K562 (cell line): ENCODE measurements around the gene PKD1. TPM values are rescaled to one million over a fixed set of nuclear protein-coding genes. Genes with fewer than 3 reads are reported as not detected.

Source experiments
- ATAC-seq: fragments of 200-7000 bp; cut with Tn5 transposase; 3 replicates; pipeline ENCODE4 v1.9.1; 2020; ENCODE audit warnings: moderate library complexity
- BruUV-seq: library from RNA; stranded (reverse); fragments of 400-500 nt; replicated peaks from 2 replicates; lab custom pipeline; 2021; lab: Mats Ljungman, UMichigan
- CTCF ChIA-PET: fragments of 300-600 bp; formaldehyde crosslinking; extraction: SDS; loops from one replicate; lab custom pipeline; 2021; ENCODE audit warnings: low intra/inter-chr PET ratio; lab: Yijun Ruan, JAX
- POLR2A ChIA-PET: fragments of 300-600, 350-650 bp; sonication (Branson Sonifier 250); formaldehyde crosslinking; extraction: SDS; loops from one replicate; lab custom pipeline; 2021; ENCODE audit warnings: antibody characterized with exemption, inconsistent platforms; lab: Yijun Ruan, JAX
- DNase-seq, 4 experiments: peaks; one replicate each; pipeline versions ENCODE4 v3.0.0 to v3.0.0-alpha.2; 2011 to 2018; ENCODE audit warnings: low spot score in 3 of 4, mixed read lengths in 3 of 4; ENCODE audit errors: extremely low read depth in 1 of 4
- FAIRE-seq: peaks from 2 replicates; lab custom pipeline; 2011; peaks lifted over from hg19 to GRCh38; lab: Jason Lieb, UNC
- H2AFZ ChIP-seq: 2 replicates; pipeline ENCODE4 v1.6.0; 2011; ENCODE audit warnings: low read depth, low read length, control low read depth, inconsistent platforms
- H3K27ac ChIP-seq: fragments of 200-600 bp; 3 replicates; pipeline ENCODE4 v1.8.0; 2011; ENCODE audit warnings: low read depth, mild to moderate bottlenecking, control low read depth, inconsistent platforms, low read length, moderate library complexity, mixed read lengths; ENCODE audit errors: extremely low read depth
- H3K27me3 ChIP-seq, 2 experiments: fragments of 300-600 bp in 1 of 2; 2 replicates in 1 of 2; 3 replicates in 1 of 2; pipeline versions ENCODE4 v1.6.0 to v1.8.0; 2011; ENCODE audit warnings: inconsistent platforms in 2 of 2, low read length in 2 of 2, mild to moderate bottlenecking in 1 of 2, mixed read lengths in 1 of 2, moderate library complexity in 1 of 2; ENCODE audit not compliant: control insufficient read depth in 2 of 2, insufficient read depth in 2 of 2
- H3K36me3 ChIP-seq: fragments of 300-600 bp; 3 replicates; pipeline ENCODE4 v1.8.0; 2011; ENCODE audit warnings: mild to moderate bottlenecking, low read length, inconsistent platforms; ENCODE audit not compliant: control insufficient read depth, insufficient read depth
- H3K4me1 ChIP-seq, 2 experiments: fragments of 200-600 bp in 1 of 2; replicated peaks in 1 of 2; 2 replicates in 1 of 2; 3 replicates in 1 of 2; pipeline versions ENCODE4 v1.5.1 to v1.8.0; 2011; ENCODE audit warnings: inconsistent platforms in 2 of 2, low read length in 2 of 2, mild to moderate bottlenecking in 1 of 2, mixed read lengths in 1 of 2, moderate library complexity in 1 of 2; ENCODE audit not compliant: control insufficient read depth in 2 of 2, insufficient read depth in 2 of 2
- H3K4me2 ChIP-seq: 2 replicates; pipeline ENCODE4 v1.6.1; 2011; ENCODE audit warnings: low read length, control low read depth, inconsistent platforms, mixed read lengths; ENCODE audit not compliant: insufficient read depth
- H3K4me3 ChIP-seq: fragments of 200-600 bp; sonication (generic), shearing (Covaris generic); 2 replicates; pipeline ENCODE4 v1.5.1; 2016; ENCODE audit warnings: control low read depth, inconsistent platforms
- H3K79me2 ChIP-seq: fragments of 200-600 bp; 3 replicates; pipeline ENCODE4 v1.8.0; 2011; ENCODE audit warnings: low read length, inconsistent platforms; ENCODE audit not compliant: control insufficient read depth, insufficient read depth
- H3K9ac ChIP-seq, 2 experiments: 2 replicates each; pipeline versions ENCODE4 v1.6.0 to v1.6.1; 2011; ENCODE audit warnings: low read depth in 2 of 2, low read length in 2 of 2, control low read depth in 1 of 2, inconsistent platforms in 1 of 2, mild to moderate bottlenecking in 1 of 2, mixed read lengths in 1 of 2; ENCODE audit not compliant: insufficient read depth in 1 of 2
- H3K9me1 ChIP-seq: one replicate; pipeline ENCODE4 v1.6.0; 2011; ENCODE audit warnings: inconsistent platforms, mild to moderate bottlenecking, low read length, moderate library complexity; ENCODE audit not compliant: control insufficient read depth, insufficient read depth
- H3K9me3 ChIP-seq: replicated peaks from 2 replicates; pipeline ENCODE4 v1.5.1; 2011; ENCODE audit warnings: low read depth, low read length, inconsistent platforms; ENCODE audit not compliant: control insufficient read depth, insufficient read depth
- H4K20me1 ChIP-seq: replicated peaks from 2 replicates; pipeline ENCODE4 v1.6.1; 2011; ENCODE audit warnings: low read length, inconsistent platforms, mixed read lengths; ENCODE audit not compliant: control insufficient read depth, insufficient read depth
- FOXK2 ChIP-seq, 2 experiments: fragments of 450-650 bp; IDR thresholded peaks in 1 of 2; conservative IDR thresholded peaks in 1 of 2; 2 replicates each; pipeline ENCODE4 v1.6.1; 2016; ENCODE audit warnings: low read depth in 2 of 2, mild to moderate bottlenecking in 1 of 2
- ID3 ChIP-seq, 2 experiments: fragments of 250-450 bp in 1 of 2; fragments of 450-650 bp in 1 of 2; sonication (Bioruptor Pico) in 1 of 2; IDR thresholded peaks; 2 replicates each; pipeline versions ENCODE4 v1.6.1 to v1.8.0; 2016 to 2021; ENCODE audit warnings: mild to moderate bottlenecking in 2 of 2, moderate library complexity in 2 of 2, missing compliant biosample characterization in 1 of 2, missing genetic modification characterization in 1 of 2
- KAT8 ChIP-seq: fragments of 450-650 bp; IDR thresholded peaks from 2 replicates; pipeline ENCODE4 v1.6.1; 2016; ENCODE audit warnings: low read depth, mild to moderate bottlenecking
- RBBP5 ChIP-seq: fragments of 200-600 bp; sonication (generic); IDR thresholded peaks from 2 replicates; pipeline ENCODE4 v1.6.1; 2012; ENCODE audit warnings: borderline replicate concordance, mild to moderate bottlenecking, low read length, control low read depth, inconsistent platforms; ENCODE audit not compliant: insufficient read depth, poor library complexity, severe bottlenecking
- TEAD2 ChIP-seq: fragments of 450-650 bp; IDR thresholded peaks from 2 replicates; pipeline ENCODE4 v1.6.1; 2016; ENCODE audit warnings: missing genetic modification characterization, control low read depth, missing compliant biosample characterization
- ZBTB12 ChIP-seq: fragments of 250-450 bp; sonication (Bioruptor Pico); IDR thresholded peaks from 2 replicates; pipeline ENCODE4 v1.4.0; 2020
- ZBTB8A ChIP-seq: fragments of 450-650 bp; IDR thresholded peaks from 2 replicates; pipeline ENCODE4 v1.6.1; 2018; ENCODE audit warnings: mild to moderate bottlenecking, moderate library complexity; ENCODE audit not compliant: partially characterized antibody
- ZNF274 ChIP-seq: IDR thresholded peaks from 2 replicates; pipeline ENCODE4 v1.6.1; 2011; ENCODE audit warnings: low read depth, mild to moderate bottlenecking, low read length, moderate library complexity, borderline replicate concordance
- ZNF324 ChIP-seq: fragments of 250-450 bp; sonication (Bioruptor Pico); IDR thresholded peaks from 2 replicates; pipeline ENCODE4 v1.4.0; 2020; ENCODE audit warnings: mild to moderate bottlenecking
- ZNF347 ChIP-seq: fragments of 450-650 bp; formaldehyde crosslinking; IDR thresholded peaks from 2 replicates; pipeline ENCODE4 v1.4.0; 2020; ENCODE audit warnings: low read depth, mild to moderate bottlenecking, moderate library complexity
- ZNF551 ChIP-seq: fragments of 250-450 bp; sonication (Bioruptor Pico); IDR thresholded peaks from 2 replicates; pipeline ENCODE4 v1.5.0; 2021; ENCODE audit warnings: mild to moderate bottlenecking, moderate library complexity
- ZNF699 ChIP-seq: fragments of 250-450 bp; sonication (Bioruptor Pico); IDR thresholded peaks from 2 replicates; pipeline ENCODE4 v1.8.0; 2021; ENCODE audit warnings: mild to moderate bottlenecking, moderate library complexity; ENCODE audit not compliant: insufficient replicate concordance
- ZNF830 ChIP-seq: fragments of 250-450 bp; sonication (Bioruptor Pico); IDR thresholded peaks from 2 replicates; pipeline ENCODE4 v1.5.0; 2021; ENCODE audit warnings: mild to moderate bottlenecking
- WGBS: fragments of 100-300 bp; shearing (Covaris generic); methylation state at CpG from one replicate; pipeline ENCODE4 v1.1.6; 2016; ENCODE audit warnings: low coverage, mixed read lengths; ENCODE audit not compliant: insufficient coverage; ENCODE audit errors: missing lambda C conversion rate; 5-methylcytosine and 5-hydroxymethylcytosine counted together
- in situ Hi-C: fragments of 300-500 bp; cut with MboI; formaldehyde crosslinking; loops from 4 replicates; pipeline ENCODE4 v1.15.0; 2018; ENCODE audit warnings: inconsistent platforms, mixed read lengths
- intact Hi-C: fragments of 100-400 bp; cut with micrococcal nuclease; formaldehyde crosslinking; loops from 2 replicates; pipeline ENCODE4 v1.14.2; 2022
- polyA plus RNA-seq, 8 experiments: library from polyadenylated mRNA; depleted of rRNA in 4 of 8; stranded (reverse) in 5 of 8; unstranded in 3 of 8; fragments of >200 nt; fragmentation: Nextera tagmentation in 2 of 8; fragmentation: Illumina TruSeq in 1 of 8; extraction: Ambion mirVana in 2 of 8; extraction: Trizol in 1 of 8; gene quantifications; 2 replicates each; pipeline versions ENCODE4 v1.2.1 to v1.2.3, GENCODE V29; 2011 to 2014; ENCODE audit warnings: inconsistent platforms in 1 of 8, missing spikeins in 1 of 8
- total RNA-seq, 7 experiments: library from RNA; depleted of rRNA in 6 of 7; stranded (reverse); fragments of >200 nt in 6 of 7; fragmentation: Illumina TruSeq in 2 of 7; extraction: Trizol in 2 of 7; gene quantifications; 2 replicates each; pipeline versions ENCODE4 v1.2.1 to v1.2.3, GENCODE V29; 2011 to 2021; ENCODE audit warnings: low replicate concordance in 1 of 7

Gene PKD1
- total and polyA plus RNA-seq, 9 of the 15 experiments (the other 6 are each of a cell fraction or from before 2014, with no cell fraction given): 0.23 to 93.5 (median 12.6) TPM

DNA sequence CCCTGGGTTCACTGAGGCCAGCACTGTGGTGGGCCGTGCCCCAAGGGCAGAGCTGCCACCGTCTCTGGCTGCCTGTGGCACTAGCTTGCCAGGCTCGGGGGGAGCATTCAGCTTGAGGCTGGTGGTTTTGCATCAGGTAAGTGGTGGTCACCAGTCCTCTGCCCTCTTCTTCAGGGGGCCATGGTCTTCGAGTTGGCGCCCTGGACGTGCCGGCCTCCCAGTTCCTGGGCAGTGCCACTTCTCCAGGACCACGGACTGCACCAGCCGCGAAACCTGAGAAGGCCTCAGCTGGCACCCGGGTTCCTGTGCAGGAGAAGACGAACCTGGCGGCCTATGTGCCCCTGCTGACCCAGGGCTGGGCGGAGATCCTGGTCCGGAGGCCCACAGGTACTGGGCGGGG lies 55.7 kb downstream of the PKD1 start:
- CTCF ChIA-PET: no interaction called here
- peaks cover 47% of the 10 kb centered on the region; the same call in 1 of the 3 replicates for H3K36me3 ChIP-seq
- no TSS peak for BruUV-seq
- no peaks in the 10 kb centered on the region for H3K9me1 ChIP-seq
- ATAC-seq (no peak), FAIRE-seq (no peak), DNase-seq (no peak)
- WGBS: 89% methylated on average over 14 of the region's 16 CpGs
- H2AFZ ChIP-seq: no peak overlapping the region
- H3K4me1 ChIP-seq: peaks cover 0 to 35% of the 10 kb centered on the region in 2 experiments; a peak in 2 of 5 replicates
- H3K27ac ChIP-seq: no peak overlapping the region
- H3K27me3 ChIP-seq: no peaks in the 10 kb centered on the region
- no peak overlapping the region for H3K4me3 ChIP-seq
- POLR2A ChIA-PET: interaction anchor here (0.5 to 2.5 kb wide), 4 partner anchors 8 to 720 kb away, joined by 3 to 10 read pairs (median 4); no protein-coding TSS in a partner anchor
- H3K9me3 ChIP-seq: no peaks in the 10 kb centered on the region
- no peak overlapping the region for H3K9ac ChIP-seq
- TF ChIP-seq ZNF347 (CRISPR knock-in tag): no peak
- no peak for TF ChIP-seq TEAD2 (tag)
- TF ChIP-seq ZNF324 (CRISPR knock-in tag): no peak
- TF ChIP-seq ZBTB8A: no peak
- no peak for TF ChIP-seq RBBP5
- TF ChIP-seq ZNF830 (CRISPR knock-in tag): no peak
- no peak for TF ChIP-seq FOXK2 (conservative IDR thresholded peaks at IDR 0.05 in 1 of 2, IDR thresholded peaks at IDR 0.05 in 1 of 2; ENCODE audit: low read depth in 2 of 2)
- no peak for TF ChIP-seq ZNF274
- no peak for TF ChIP-seq ZBTB12 (CRISPR knock-in tag)
- no peak for TF ChIP-seq ZNF699 (CRISPR knock-in tag)
- TF ChIP-seq KAT8: no peak
- TF ChIP-seq ZNF551 (CRISPR knock-in tag): no peak
- TF ChIP-seq ID3 (CRISPR knock-in tag; IDR thresholded peaks at IDR 0.05): no peak
- TF ChIP-seq ID3 (tag; IDR thresholded peaks at IDR 0.05): no peak
- no peaks in the 10 kb centered on the region for H4K20me1 ChIP-seq
- no peaks in the 10 kb centered on the region for H3K79me2 ChIP-seq
- intact Hi-C loops: no loop called here
- in situ Hi-C loops: loop anchor here (10.0 kb wide), 1 partner anchor 65 kb away; the partner anchor contains the start of gene RAB26
- H3K4me2 ChIP-seq: no peak overlapping the region
